A549 (cell line): ENCODE results near the gene STXBP6.

Experiments used
- HDAC2 ChIP-seq: fragments of 200-600 bp; sonication (generic); IDR thresholded peaks from 2 replicates; pipeline ENCODE4 v1.6.1; 2016
- RAD21 ChIP-seq, 2 experiments: fragments of >200 bp in 1 of 2; sonication (Bioruptor Twin) in 1 of 2; formaldehyde crosslinking in 1 of 2; IDR thresholded peaks in 1 of 2; conservative IDR thresholded peaks in 1 of 2; 2 replicates in 1 of 2; 3 replicates in 1 of 2; pipeline ENCODE4 v1.6.1; 2012 to 2018; ENCODE audit warnings: inconsistent platforms in 1 of 2
- TF ChIP-seq, protein P1 (sequence below): fragments of >200 bp; sonication (Bioruptor Twin); formaldehyde crosslinking; IDR thresholded peaks from 3 replicates; pipeline ENCODE4 v1.5.1; 2016
- TF ChIP-seq, protein P2 (sequence below): fragments of 200-600 bp; sonication (generic); IDR thresholded peaks from 2 replicates; pipeline ENCODE4 v1.6.1; 2016; ENCODE audit warnings: antibody characterized with exemption, mild to moderate bottlenecking, moderate library complexity

DNA sequence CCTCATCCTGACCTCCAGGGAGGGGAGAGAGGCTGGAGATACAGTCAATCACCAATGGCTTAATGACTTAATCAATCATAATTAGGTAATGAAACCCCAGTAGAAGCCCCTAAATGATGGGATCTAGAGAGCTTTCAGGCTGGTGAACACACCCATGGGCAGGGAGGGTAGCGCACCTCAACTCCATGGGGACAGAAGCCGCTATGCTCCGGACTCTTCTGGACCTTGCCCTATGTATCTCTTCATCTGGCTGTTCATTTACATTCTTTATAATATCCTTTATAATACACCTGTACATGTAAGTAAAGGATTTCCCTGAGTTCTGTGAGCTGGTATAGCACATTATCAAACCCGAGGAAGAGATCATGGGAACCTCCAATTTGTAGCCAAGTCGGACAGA is 205.9 kb downstream of the STXBP6 start:
- TF ChIP-seq, protein P1, sequence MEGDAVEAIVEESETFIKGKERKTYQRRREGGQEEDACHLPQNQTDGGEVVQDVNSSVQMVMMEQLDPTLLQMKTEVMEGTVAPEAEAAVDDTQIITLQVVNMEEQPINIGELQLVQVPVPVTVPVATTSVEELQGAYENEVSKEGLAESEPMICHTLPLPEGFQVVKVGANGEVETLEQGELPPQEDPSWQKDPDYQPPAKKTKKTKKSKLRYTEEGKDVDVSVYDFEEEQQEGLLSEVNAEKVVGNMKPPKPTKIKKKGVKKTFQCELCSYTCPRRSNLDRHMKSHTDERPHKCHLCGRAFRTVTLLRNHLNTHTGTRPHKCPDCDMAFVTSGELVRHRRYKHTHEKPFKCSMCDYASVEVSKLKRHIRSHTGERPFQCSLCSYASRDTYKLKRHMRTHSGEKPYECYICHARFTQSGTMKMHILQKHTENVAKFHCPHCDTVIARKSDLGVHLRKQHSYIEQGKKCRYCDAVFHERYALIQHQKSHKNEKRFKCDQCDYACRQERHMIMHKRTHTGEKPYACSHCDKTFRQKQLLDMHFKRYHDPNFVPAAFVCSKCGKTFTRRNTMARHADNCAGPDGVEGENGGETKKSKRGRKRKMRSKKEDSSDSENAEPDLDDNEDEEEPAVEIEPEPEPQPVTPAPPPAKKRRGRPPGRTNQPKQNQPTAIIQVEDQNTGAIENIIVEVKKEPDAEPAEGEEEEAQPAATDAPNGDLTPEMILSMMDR, result no peak
- no peak for TF ChIP-seq HDAC2
- TF ChIP-seq, protein P2, sequence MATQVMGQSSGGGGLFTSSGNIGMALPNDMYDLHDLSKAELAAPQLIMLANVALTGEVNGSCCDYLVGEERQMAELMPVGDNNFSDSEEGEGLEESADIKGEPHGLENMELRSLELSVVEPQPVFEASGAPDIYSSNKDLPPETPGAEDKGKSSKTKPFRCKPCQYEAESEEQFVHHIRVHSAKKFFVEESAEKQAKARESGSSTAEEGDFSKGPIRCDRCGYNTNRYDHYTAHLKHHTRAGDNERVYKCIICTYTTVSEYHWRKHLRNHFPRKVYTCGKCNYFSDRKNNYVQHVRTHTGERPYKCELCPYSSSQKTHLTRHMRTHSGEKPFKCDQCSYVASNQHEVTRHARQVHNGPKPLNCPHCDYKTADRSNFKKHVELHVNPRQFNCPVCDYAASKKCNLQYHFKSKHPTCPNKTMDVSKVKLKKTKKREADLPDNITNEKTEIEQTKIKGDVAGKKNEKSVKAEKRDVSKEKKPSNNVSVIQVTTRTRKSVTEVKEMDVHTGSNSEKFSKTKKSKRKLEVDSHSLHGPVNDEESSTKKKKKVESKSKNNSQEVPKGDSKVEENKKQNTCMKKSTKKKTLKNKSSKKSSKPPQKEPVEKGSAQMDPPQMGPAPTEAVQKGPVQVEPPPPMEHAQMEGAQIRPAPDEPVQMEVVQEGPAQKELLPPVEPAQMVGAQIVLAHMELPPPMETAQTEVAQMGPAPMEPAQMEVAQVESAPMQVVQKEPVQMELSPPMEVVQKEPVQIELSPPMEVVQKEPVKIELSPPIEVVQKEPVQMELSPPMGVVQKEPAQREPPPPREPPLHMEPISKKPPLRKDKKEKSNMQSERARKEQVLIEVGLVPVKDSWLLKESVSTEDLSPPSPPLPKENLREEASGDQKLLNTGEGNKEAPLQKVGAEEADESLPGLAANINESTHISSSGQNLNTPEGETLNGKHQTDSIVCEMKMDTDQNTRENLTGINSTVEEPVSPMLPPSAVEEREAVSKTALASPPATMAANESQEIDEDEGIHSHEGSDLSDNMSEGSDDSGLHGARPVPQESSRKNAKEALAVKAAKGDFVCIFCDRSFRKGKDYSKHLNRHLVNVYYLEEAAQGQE, result no peak
- no peak for TF ChIP-seq RAD21 (conservative IDR thresholded peaks at IDR 0.05 in 1 of 2, IDR thresholded peaks at IDR 0.05 in 1 of 2)
